NCI-H82 (cell line): ENCODE measurements around the gene PAFAH1B2.
"Not testable (repeated sequence)": the region's sequence is repeated elsewhere in the genome, so short reads cannot be mapped to it uniquely, and the experiment has no call there.

Source experiments
- DNase-seq: peaks from one replicate; lab custom pipeline; 2025; lab: John Stamatoyannopoulos, UW

Gene PAFAH1B2

GRCh38 chr11:117127171-117127901, 16.8 kb upstream of the PAFAH1B2 start:
- peak; percentile 27 for DNase-seq

GRCh38 chr11:117128289-117128688, 15.8 kb upstream of the PAFAH1B2 start:
- no peak for DNase-seq

- DNase-seq = not testable (repeated sequence)
Observed at GRCh38 chr11:117130396-117130795, 13.7 kb upstream of the PAFAH1B2 start.

- no peak for DNase-seq
Observed at GRCh38 chr11:117130879-117131278, 13.2 kb upstream of the PAFAH1B2 start.

- DNase-seq = no peak
Observed at GRCh38 chr11:117134431-117134830, 9.7 kb upstream of the PAFAH1B2 start.

- not testable (repeated sequence) for DNase-seq
Observed at GRCh38 chr11:117134979-117135378, 9.1 kb upstream of the PAFAH1B2 start.

- not testable (repeated sequence) for DNase-seq
Observed at GRCh38 chr11:117137223-117138086, 6.6 kb upstream of the PAFAH1B2 start.

GRCh38 chr11:117143390-117143789, 697 bp upstream of the PAFAH1B2 start:
- DNase-seq = peak; percentile 66

- DNase-seq = peak; percentile 68
Observed at GRCh38 chr11:117144477-117145392, 648 bp downstream of the PAFAH1B2 start.

GRCh38 chr11:117145393-117145761, 1.3 kb downstream of the PAFAH1B2 start:
- peak; percentile 35 for DNase-seq

- DNase-seq = no peak
Observed at GRCh38 chr11:117146521-117146920, 2.4 kb downstream of the PAFAH1B2 start.

GRCh38 chr11:117152066-117152465, 8.0 kb downstream of the PAFAH1B2 start:
- DNase-seq = no peak

GRCh38 chr11:117154468-117154867, 10.4 kb downstream of the PAFAH1B2 start:
- no peak for DNase-seq

- no peak for DNase-seq
Observed at GRCh38 chr11:117157507-117157906, 13.4 kb downstream of the PAFAH1B2 start.

GRCh38 chr11:117159892-117160291, 15.8 kb downstream of the PAFAH1B2 start:
- DNase-seq = no peak

- no peak for DNase-seq
Observed at GRCh38 chr11:117160826-117161225, 16.7 kb downstream of the PAFAH1B2 start.

GRCh38 chr11:117166491-117166890, 22.4 kb downstream of the PAFAH1B2 start:
- no peak for DNase-seq

GRCh38 chr11:117169736-117170135, 25.6 kb downstream of the PAFAH1B2 start:
- DNase-seq = no peak

- DNase-seq = no peak
Observed at GRCh38 chr11:117170210-117170609, 26.1 kb downstream of the PAFAH1B2 start.

GRCh38 chr11:117171007-117171403, 26.9 kb downstream of the PAFAH1B2 start:
- DNase-seq = no peak

GRCh38 chr11:117171404-117172061, 27.4 kb downstream of the PAFAH1B2 start:
- DNase-seq = peak; percentile 18
